ENCODE results near the gene OR2H1. TPM values are rescaled to one million over a fixed set of nuclear protein-coding genes. Genes with fewer than 3 reads are reported as not detected.

The OR2H1 gene
- total and polyA plus RNA-seq, 9 of the 15 experiments (the other 6 are each of a cell fraction or from before 2014, with no cell fraction given) = not detected

GRCh38 chr6:29465279-29465678 is 8.3 kb downstream of the OR2H1 start:
- no peaks in the 10 kb centered on the region for H3K27me3 ChIP-seq (ENCODE audit: control insufficient read depth in 2 of 2, insufficient read depth in 2 of 2, low read length in 2 of 2)
- ATAC-seq (no peak), FAIRE-seq (no peak), DNase-seq (ENCODE audit: extremely low read depth in 1 of 4, low spot score in 3 of 4) (no peak)
- BruUV-seq (replicated peaks) = no TSS peak
- POLR2A ChIA-PET = no interaction called here
- intact Hi-C loops (cut with micrococcal nuclease) = no loop called here
- no peak overlapping the region for H3K27ac ChIP-seq (ENCODE audit: extremely low read depth, low read depth, low read length)
- WGBS (ENCODE audit: insufficient coverage, low coverage, missing lambda C conversion rate) = 0% methylated on average over 2 of the region's 2 CpGs
- H3K36me3 ChIP-seq (ENCODE audit: control insufficient read depth, insufficient read depth, low read length) = no peaks in the 10 kb centered on the region
- in situ Hi-C loops (cut with MboI) = no loop called here
- H3K9ac ChIP-seq (ENCODE audit: insufficient read depth in 1 of 2, low read depth in 2 of 2, low read length in 2 of 2) = no peak overlapping the region
- H2AFZ ChIP-seq (ENCODE audit: low read depth, low read length) = no peak overlapping the region
- no peaks in the 10 kb centered on the region for H3K9me3 ChIP-seq (replicated peaks; ENCODE audit: control insufficient read depth, insufficient read depth, low read depth, low read length)
- H4K20me1 ChIP-seq (replicated peaks; ENCODE audit: control insufficient read depth, insufficient read depth, low read length) = no peaks in the 10 kb centered on the region
- no peaks in the 10 kb centered on the region for H3K4me1 ChIP-seq (replicated peaks in 1 of 2; ENCODE audit: control insufficient read depth in 2 of 2, insufficient read depth in 2 of 2, low read length in 2 of 2)
- H3K9me1 ChIP-seq (ENCODE audit: control insufficient read depth, insufficient read depth, low read length) = no peaks in the 10 kb centered on the region
- no peak overlapping the region for H3K4me3 ChIP-seq
- CTCF ChIA-PET (ENCODE audit: low intra/inter-chr PET ratio) = no interaction called here
- no peaks in the 10 kb centered on the region for H3K79me2 ChIP-seq (ENCODE audit: control insufficient read depth, insufficient read depth, low read length)
- H3K4me2 ChIP-seq (ENCODE audit: insufficient read depth, low read length) = no peak overlapping the region
- TF ChIP-seq ZNF785 (CRISPR knock-in tag; IDR thresholded peaks at IDR 0.05) = no peak
- TF ChIP-seq ZNF79 (CRISPR knock-in tag; IDR thresholded peaks at IDR 0.05; ENCODE audit: low read depth) = 0 out of 2 replicates have a peak, but pooled peaks have one; percentile 61
- TF ChIP-seq, protein P1, sequence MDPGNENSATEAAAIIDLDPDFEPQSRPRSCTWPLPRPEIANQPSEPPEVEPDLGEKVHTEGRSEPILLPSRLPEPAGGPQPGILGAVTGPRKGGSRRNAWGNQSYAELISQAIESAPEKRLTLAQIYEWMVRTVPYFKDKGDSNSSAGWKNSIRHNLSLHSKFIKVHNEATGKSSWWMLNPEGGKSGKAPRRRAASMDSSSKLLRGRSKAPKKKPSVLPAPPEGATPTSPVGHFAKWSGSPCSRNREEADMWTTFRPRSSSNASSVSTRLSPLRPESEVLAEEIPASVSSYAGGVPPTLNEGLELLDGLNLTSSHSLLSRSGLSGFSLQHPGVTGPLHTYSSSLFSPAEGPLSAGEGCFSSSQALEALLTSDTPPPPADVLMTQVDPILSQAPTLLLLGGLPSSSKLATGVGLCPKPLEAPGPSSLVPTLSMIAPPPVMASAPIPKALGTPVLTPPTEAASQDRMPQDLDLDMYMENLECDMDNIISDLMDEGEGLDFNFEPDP (CRISPR knock-in tag; IDR thresholded peaks at IDR 0.05) = no peak
- TF ChIP-seq ZNF354B (CRISPR knock-in tag; IDR thresholded peaks at IDR 0.05) = 0 out of 2 replicates have a peak, but pooled peaks have one; percentile 27
- 0 out of 2 replicates have a peak, but pooled peaks have one; percentile 35 for TF ChIP-seq ZFP1 (CRISPR knock-in tag; IDR thresholded peaks at IDR 0.05)
- no peak for TF ChIP-seq RBM14 (IDR thresholded peaks at IDR 0.05; ENCODE audit: borderline replicate concordance, insufficient read depth, low read depth, low read length)
- TF ChIP-seq ZNF239 (CRISPR knock-in tag; IDR thresholded peaks at IDR 0.05) = peak; percentile 36; the same call in 1 of the 2 replicates
- peak; percentile 81 for TF ChIP-seq SMAD3 (CRISPR knock-in tag; conservative IDR thresholded peaks at IDR 0.05)
- TF ChIP-seq E2F3 (CRISPR knock-in tag; IDR thresholded peaks at IDR 0.05) = 0 out of 2 replicates have a peak, but pooled peaks have one; percentile 24
- TF ChIP-seq MTF1 (CRISPR knock-in tag; IDR thresholded peaks at IDR 0.05; ENCODE audit: borderline replicate concordance) = no peak
- TF ChIP-seq GATA2 (CRISPR knock-in tag; IDR thresholded peaks at IDR 0.05) = no peak
- no peak for TF ChIP-seq ID3 (CRISPR knock-in tag; IDR thresholded peaks at IDR 0.05)
- 0 out of 2 replicates have a peak, but pooled peaks have one; percentile 44 for TF ChIP-seq ID3 (tag; IDR thresholded peaks at IDR 0.05)
- 0 out of 2 replicates have a peak, but pooled peaks have one; percentile 55 for TF ChIP-seq ZNF41 (CRISPR knock-in tag; conservative IDR thresholded peaks at IDR 0.05)
- TF ChIP-seq, protein P2, sequence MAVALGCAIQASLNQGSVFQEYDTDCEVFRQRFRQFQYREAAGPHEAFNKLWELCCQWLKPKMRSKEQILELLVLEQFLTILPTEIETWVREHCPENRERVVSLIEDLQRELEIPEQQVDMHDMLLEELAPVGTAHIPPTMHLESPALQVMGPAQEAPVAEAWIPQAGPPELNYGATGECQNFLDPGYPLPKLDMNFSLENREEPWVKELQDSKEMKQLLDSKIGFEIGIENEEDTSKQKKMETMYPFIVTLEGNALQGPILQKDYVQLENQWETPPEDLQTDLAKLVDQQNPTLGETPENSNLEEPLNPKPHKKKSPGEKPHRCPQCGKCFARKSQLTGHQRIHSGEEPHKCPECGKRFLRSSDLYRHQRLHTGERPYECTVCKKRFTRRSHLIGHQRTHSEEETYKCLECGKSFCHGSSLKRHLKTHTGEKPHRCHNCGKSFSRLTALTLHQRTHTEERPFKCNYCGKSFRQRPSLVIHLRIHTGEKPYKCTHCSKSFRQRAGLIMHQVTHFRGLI (CRISPR knock-in tag; IDR thresholded peaks at IDR 0.05) = peak; percentile 78; the same call in 1 of the 2 replicates
- no peak for TF ChIP-seq PHB2 (IDR thresholded peaks at IDR 0.05; ENCODE audit: low read depth)
- TF ChIP-seq ZBTB9 (CRISPR knock-in tag; IDR thresholded peaks at IDR 0.05) = peak; percentile 46; the same call in 1 of the 2 replicates
- peak; percentile 65; the same call in 1 of the 2 replicates for TF ChIP-seq KLF6 (CRISPR knock-in tag; IDR thresholded peaks at IDR 0.05; ENCODE audit: borderline replicate concordance)
